GM20431 (cell line): ENCODE data around the gene COL5A3.

Experiments
- in situ Hi-C: fragments of 300-500 bp; cut with MseI, MboI; formaldehyde crosslinking; loops from one replicate; pipeline ENCODE4 v1.15.0; 2020; ENCODE audit warnings: low sequenced_read_pairs; ENCODE audit not compliant: unreplicated experiment

COL5A3 gene

GRCh38 chr19:10013316-10013715 is 3.0 kb upstream of the COL5A3 start, which contains the start of gene RDH8:
TSS of gene RDH8 (plus strand) at chr19:10013483. CDS start at chr19:10013498, 15 bp downstream.
- in situ Hi-C loops, result no loop called here

DNA sequence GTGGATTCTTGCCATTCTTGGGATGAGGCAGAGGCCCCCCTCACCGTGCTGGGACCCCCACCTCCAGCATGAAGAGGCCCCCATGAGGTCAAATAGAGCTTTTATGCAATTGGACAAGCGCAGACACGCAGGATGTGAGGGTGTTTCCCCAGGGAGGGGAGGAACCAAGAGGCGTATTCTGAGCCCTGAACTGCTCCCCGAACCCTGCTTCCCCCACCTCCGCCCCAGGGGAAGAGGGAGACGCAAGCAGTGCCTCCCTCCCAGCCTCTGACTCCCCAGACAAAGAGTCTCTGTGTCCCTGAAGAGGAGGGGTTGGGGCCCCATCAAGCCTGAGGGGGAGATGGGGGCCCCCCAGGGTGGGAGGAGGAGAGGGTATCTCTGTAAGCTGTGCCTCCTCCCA is 1.7 kb upstream of the COL5A3 start:
- in situ Hi-C loops, result no loop called here

GRCh38 chr19:10010939-10011338 is 635 bp upstream of the COL5A3 start:
- in situ Hi-C loops, result no loop called here

GRCh38 chr19:10009714-10010224 is 535 bp downstream of the COL5A3 start:
- in situ Hi-C loops, result no loop called here

DNA sequence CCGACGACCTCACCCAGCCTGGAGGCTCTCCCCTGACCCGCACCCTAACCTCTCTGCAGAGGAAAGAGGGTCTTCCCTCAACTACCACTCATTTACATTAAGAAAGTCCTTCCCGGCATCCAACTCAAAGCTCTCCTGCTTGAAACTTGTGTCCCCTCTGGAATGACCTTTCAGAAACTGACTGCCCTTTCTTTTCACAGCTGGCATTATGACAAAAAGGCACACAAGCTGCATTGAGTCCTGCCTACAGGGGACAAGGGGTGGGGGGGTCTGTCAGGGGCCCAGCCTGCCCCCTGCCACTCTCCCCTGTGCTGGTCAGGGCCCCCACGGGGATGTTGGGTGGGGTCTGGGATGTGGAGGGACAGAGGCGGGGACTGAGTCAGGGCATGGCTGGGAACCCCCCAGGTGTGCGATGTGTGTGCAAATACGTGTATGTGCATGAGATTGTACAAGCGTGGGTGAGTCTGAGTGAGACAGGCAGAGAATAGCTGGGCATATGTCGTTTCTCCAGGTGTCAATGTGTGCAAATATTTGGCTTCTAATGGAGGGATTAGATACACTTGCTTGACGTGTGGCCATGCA is 2.0 kb downstream of the COL5A3 start:
- in situ Hi-C loops, result no loop called here

GRCh38 chr19:10007371-10008183 is 2.7 kb downstream of the COL5A3 start:
- in situ Hi-C loops, result no loop called here

GRCh38 chr19:10006752-10007323 is 3.5 kb downstream of the COL5A3 start:
- in situ Hi-C loops, result no loop called here

DNA sequence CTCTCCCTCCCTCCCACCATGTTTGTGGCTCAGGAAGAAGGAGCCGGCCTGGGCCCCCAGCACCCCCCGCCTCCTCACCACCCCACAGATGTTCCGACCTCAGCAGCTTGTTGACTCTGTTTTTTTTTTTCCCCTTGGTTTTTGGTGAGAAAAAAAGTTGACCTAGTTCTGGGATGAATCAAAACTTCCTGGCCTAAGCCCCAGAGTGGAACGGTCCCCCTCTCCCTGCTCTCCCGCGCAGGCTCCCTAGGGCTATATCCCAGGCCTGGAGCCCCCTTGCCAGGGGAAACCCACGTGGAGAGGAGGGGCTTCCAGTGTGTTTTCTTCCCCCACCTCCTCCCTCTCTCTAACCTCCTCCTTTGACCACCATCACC is 4.0 kb downstream of the COL5A3 start:
- in situ Hi-C loops, result no loop called here

GRCh38 chr19:10005632-10006334 is 4.5 kb downstream of the COL5A3 start:
- in situ Hi-C loops, result no loop called here

GRCh38 chr19:10004617-10005016 is 5.7 kb downstream of the COL5A3 start:
- in situ Hi-C loops, result no loop called here

DNA sequence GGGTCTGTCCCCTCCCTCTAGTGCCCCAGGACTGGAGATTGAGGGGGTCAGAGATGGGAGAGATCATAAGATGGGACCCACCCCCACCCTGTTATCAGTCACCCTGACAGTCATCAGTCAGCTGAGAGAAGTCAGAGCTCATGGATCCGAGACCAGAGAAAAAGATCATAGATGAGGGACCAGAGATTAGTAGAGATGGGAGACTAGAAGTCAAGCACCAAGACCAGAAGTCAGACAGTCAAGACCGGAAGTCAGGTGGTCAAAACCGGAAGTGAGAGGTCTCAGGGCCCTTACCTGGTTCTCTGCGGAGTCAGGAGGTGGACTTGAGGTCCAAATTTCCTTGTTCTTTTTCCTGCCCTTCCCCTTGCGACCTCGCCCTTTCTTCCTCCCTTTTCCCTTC is 7.0 kb downstream of the COL5A3 start:
- in situ Hi-C loops, result no loop called here

DNA sequence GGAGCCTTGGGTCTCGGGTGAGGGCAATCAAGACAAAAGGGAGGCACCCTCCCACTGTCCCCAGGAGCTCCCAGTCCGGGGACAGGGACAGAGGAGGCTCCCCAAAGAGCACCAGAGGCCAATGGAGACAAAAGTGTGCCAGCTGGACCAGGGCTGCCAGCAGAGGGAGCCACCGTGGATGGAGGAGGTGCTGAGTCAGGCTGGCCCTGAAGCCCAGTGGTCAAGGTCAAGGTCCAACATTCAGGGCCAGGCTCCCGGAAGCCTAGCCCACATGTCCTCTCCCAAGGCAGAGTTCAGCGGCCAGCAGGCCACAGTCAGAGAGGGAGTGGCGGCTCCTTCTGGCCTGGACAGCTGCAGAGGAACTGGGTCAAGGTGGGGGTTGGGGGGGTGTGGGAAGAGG is 8.4 kb downstream of the COL5A3 start:
- in situ Hi-C loops, result no loop called here

GRCh38 chr19:10000171-10000826 is 10.0 kb downstream of the COL5A3 start:
- in situ Hi-C loops, result no loop called here

- in situ Hi-C loops, result no loop called here
Measured at GRCh38 chr19:9996541-9996940, 13.8 kb downstream of the COL5A3 start.

- in situ Hi-C loops, result no loop called here
Measured at GRCh38 chr19:9995999-9996398, 14.3 kb downstream of the COL5A3 start.

GRCh38 chr19:9995084-9995483 is 15.2 kb downstream of the COL5A3 start:
- in situ Hi-C loops, result no loop called here

DNA sequence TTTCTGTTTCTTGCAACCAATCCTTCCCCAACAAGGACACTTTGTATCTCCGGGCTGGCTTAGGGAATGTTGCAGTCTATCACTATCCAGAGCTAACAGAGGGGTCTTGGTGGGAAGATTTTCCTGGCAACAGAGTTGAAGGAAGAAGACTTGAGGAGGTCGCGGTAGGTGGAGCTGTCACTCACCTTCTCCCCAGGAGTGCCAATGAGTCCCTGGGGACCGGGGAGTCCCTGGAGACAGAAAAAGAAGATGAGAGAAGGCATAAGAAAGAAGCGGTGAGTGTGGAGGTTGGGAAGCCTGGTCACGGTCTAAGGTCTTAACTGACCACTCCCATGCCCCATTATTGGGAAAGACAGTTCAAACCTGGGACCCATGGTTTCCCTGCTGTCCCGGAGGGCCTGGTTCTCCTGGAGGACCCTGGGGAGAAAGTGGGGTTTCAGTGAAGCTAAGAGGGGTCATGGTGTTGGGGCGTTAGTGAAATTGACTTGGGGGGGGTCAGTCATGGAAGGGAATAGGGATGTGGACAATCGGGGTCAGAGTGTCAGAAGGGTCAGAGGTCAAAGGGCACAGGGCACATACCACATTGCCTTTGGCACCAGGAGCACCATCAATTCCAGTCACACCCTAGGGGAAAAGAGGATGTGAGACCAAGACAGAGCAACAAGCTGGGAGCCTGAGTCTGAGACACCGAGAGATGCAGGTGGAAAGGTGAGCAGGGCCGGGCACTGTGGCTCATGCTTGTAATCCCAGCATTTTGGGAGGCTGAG is 18.7 kb downstream of the COL5A3 start:
- in situ Hi-C loops, result no loop called here

GRCh38 chr19:9989504-9989903 is 20.8 kb downstream of the COL5A3 start:
- in situ Hi-C loops, result no loop called here

DNA sequence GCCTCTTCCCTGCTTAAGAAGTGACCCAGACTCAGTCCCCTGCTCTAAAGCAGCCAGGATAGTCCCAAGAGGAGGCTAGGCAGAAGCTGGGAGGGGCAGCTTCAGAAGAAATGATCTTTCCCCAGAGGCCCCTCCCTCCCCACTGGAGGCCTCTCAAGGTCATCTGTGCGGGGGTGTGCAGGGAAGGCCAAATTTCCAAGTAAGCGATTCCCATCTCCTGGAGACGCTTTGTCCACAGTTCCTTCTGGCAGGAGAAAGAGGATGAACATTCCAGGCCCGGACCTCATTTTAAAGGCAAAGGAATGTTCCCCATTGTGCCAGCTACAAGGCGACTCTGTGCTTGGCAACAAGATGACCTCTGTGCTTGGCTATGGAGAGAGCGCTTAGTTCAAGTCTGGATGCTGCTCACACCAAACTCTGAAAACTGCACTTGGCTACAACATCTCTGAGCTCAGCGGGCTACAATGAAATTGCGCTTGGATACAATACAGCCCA is 23.5 kb downstream of the COL5A3 start:
- in situ Hi-C loops, result no loop called here
